ENCODE results near the gene GM2A.

GRCh38 chr5:151204051-151204450, 48.9 kb upstream of the GM2A start:
- TF ChIP-seq CTCF (IDR thresholded peaks at IDR 0.05) (no peak), POLR2A (IDR thresholded peaks at IDR 0.05) (no peak)

Data from right lobe of liver (tissue), 4 donors.